Lower leg skin (tissue), 3 donors: Measurements from ENCODE around the gene SLC34A1.

Source experiments
- POLR2A ChIP-seq, 2 donors: fragments of 450-650 bp; IDR thresholded peaks; one replicate each; pipeline ENCODE4 v1.6.1; 2016 to 2017; ENCODE audit warnings: antibody characterized with exemption in 2 of 2, mild to moderate bottlenecking in 1 of 2, moderate library complexity in 1 of 2
- TF ChIP-seq, protein P1 (sequence below), 3 donors: fragments of 450-650 bp; IDR thresholded peaks; one replicate each; pipeline ENCODE4 v1.5.1; 2016; ENCODE audit warnings: antibody characterized with exemption in 3 of 3, mild to moderate bottlenecking in 3 of 3, moderate library complexity in 2 of 3

DNA sequence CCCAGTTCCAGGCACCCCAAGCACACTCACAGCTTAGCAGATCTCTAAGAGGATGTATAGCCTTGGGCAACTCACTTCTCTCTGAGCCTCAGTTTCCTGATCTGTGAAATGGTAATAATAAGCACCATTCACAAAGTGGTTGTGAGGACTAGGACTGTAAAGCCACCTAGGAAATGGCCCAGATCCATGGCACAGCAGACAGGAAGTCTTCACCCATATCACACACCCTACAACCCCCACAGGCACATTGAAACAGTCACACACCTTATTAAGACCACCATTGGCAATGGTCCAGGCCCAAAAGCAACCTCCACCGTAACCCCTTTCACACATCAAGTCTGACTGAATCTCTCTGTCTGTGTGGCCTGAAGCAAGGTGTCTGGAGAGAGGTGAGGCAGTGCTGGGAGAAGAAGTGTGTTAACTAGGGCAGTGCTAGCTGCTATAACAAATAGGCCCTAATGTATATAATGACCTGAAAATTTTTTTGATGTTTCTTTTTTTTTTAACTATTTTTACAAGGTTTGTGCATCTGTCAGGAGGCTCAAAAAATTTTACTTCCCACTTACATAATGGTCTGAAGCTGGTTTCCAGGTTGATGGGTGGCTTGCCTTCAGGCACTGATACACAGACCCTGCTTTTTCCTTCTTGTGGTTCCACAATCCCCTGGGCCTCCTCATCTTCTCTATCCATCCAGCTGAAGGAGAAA is 28.9 kb upstream of the SLC34A1 start:
- TF ChIP-seq, protein P1, sequence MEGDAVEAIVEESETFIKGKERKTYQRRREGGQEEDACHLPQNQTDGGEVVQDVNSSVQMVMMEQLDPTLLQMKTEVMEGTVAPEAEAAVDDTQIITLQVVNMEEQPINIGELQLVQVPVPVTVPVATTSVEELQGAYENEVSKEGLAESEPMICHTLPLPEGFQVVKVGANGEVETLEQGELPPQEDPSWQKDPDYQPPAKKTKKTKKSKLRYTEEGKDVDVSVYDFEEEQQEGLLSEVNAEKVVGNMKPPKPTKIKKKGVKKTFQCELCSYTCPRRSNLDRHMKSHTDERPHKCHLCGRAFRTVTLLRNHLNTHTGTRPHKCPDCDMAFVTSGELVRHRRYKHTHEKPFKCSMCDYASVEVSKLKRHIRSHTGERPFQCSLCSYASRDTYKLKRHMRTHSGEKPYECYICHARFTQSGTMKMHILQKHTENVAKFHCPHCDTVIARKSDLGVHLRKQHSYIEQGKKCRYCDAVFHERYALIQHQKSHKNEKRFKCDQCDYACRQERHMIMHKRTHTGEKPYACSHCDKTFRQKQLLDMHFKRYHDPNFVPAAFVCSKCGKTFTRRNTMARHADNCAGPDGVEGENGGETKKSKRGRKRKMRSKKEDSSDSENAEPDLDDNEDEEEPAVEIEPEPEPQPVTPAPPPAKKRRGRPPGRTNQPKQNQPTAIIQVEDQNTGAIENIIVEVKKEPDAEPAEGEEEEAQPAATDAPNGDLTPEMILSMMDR (IDR thresholded peaks at IDR 0.05) = no peak
- no peak for TF ChIP-seq POLR2A (IDR thresholded peaks at IDR 0.05)
